ENCODE data around the gene LINS1. TPM values are rescaled to one million over a fixed set of nuclear protein-coding genes. Genes with fewer than 3 reads are reported as not detected.

The LINS1 gene
- total and polyA plus RNA-seq, 3 donors from 2014 or later = 13.7 to 23.4 (median 17.3) TPM

- no peaks in the 10 kb centered on the region for H3K27me3 ChIP-seq
- H3K9me3 ChIP-seq = no peaks in the 10 kb centered on the region
- H3K4me1 ChIP-seq = no peaks in the 10 kb centered on the region
- no peak overlapping the region for H3K4me3 ChIP-seq
- TF ChIP-seq POLR2A (IDR thresholded peaks at IDR 0.05) = no peak
- TF ChIP-seq CTCF (IDR thresholded peaks at IDR 0.05) = no peak
- DNase-seq = no peak
- WGBS, 2 donors = 27 to 48% methylated on average over 1 of the region's 1 CpG
- H3K27ac ChIP-seq = no peak overlapping the region
- intact Hi-C loops (cut with DNase I; ENCODE audit: low total_unique reads) = no loop called here
- no peaks in the 10 kb centered on the region for H3K36me3 ChIP-seq (ENCODE audit: low read depth, missing control alignments)
These were observed 76.5 kb downstream of the LINS1 start for GRCh38 chr15:100525436-100525835.

- WGBS, 2 donors = 74 to 81% methylated on average over 2 of the region's 2 CpGs
- no peaks in the 10 kb centered on the region for H3K9me3 ChIP-seq
- no peaks in the 10 kb centered on the region for H3K27me3 ChIP-seq
- TF ChIP-seq POLR2A (IDR thresholded peaks at IDR 0.05) (no peak), CTCF (IDR thresholded peaks at IDR 0.05) (no peak)
- intact Hi-C loops (cut with DNase I; ENCODE audit: low total_unique reads) = no loop called here
- DNase-seq = no peak
- no peaks in the 10 kb centered on the region for H3K36me3 ChIP-seq (ENCODE audit: low read depth, missing control alignments)
- H3K4me1 ChIP-seq = no peaks in the 10 kb centered on the region
- no peak overlapping the region for H3K4me3 ChIP-seq
- no peak overlapping the region for H3K27ac ChIP-seq
These were observed 77.7 kb downstream of the LINS1 start for GRCh38 chr15:100524326-100524725.

- intact Hi-C loops (cut with DNase I; ENCODE audit: low total_unique reads) = no loop called here
- Histone ChIP-seq H3K27me3 (no peaks in the 10 kb centered on the region), H3K4me3 (no peak overlapping the region), H3K9me3 (no peaks in the 10 kb centered on the region), H3K27ac (no peak overlapping the region), H3K4me1 (peaks cover 3% of the 10 kb centered on the region), H3K36me3 (ENCODE audit: low read depth, missing control alignments) (no peaks in the 10 kb centered on the region)
- no peak for DNase-seq
- 87 to 88% methylated on average over 3 of the region's 3 CpGs for WGBS, 2 donors
- TF ChIP-seq POLR2A (IDR thresholded peaks at IDR 0.05) (no peak), CTCF (IDR thresholded peaks at IDR 0.05) (no peak)
These were observed 80.1 kb downstream of the LINS1 start for GRCh38 chr15:100521907-100522306.

GRCh38 chr15:100520132-100520921 is 81.7 kb downstream of the LINS1 start:
- no peaks in the 10 kb centered on the region for H3K9me3 ChIP-seq
- intact Hi-C loops (cut with DNase I; ENCODE audit: low total_unique reads) = no loop called here
- DNase-seq = no peak
- peaks cover 6% of the 10 kb centered on the region for H3K4me1 ChIP-seq
- H3K36me3 ChIP-seq (ENCODE audit: low read depth, missing control alignments) = no peaks in the 10 kb centered on the region
- no peak overlapping the region for H3K4me3 ChIP-seq
- H3K27ac ChIP-seq = no peak overlapping the region
- 70 to 83% methylated on average over 5 to 7 of the region's 7 CpGs for WGBS, 2 donors
- no peak for TF ChIP-seq CTCF (IDR thresholded peaks at IDR 0.05)
- no peak for TF ChIP-seq POLR2A (IDR thresholded peaks at IDR 0.05)
- H3K27me3 ChIP-seq = no peaks in the 10 kb centered on the region

- no peak for DNase-seq
- Histone ChIP-seq H3K9me3 (no peaks in the 10 kb centered on the region), H3K4me3 (no peak overlapping the region), H3K27ac (no peak overlapping the region), H3K27me3 (no peaks in the 10 kb centered on the region), H3K4me1 (peaks cover 6% of the 10 kb centered on the region), H3K36me3 (ENCODE audit: low read depth, missing control alignments) (no peaks in the 10 kb centered on the region)
- intact Hi-C loops (cut with DNase I; ENCODE audit: low total_unique reads) = no loop called here
- TF ChIP-seq POLR2A (IDR thresholded peaks at IDR 0.05) (no peak), CTCF (IDR thresholded peaks at IDR 0.05) (no peak)
- WGBS, 2 donors = 70 to 73% methylated on average over 3 of the region's 3 CpGs
These were observed 84.1 kb downstream of the LINS1 start for GRCh38 chr15:100517846-100518245.
